ENCODE data around the gene ITGA1.
A peak's percentile ranks its signal among the peaks of the same experiment; 100 is the strongest.

Gene ITGA1

GRCh38 chr5:52746539-52746938 is 41.2 kb upstream of the ITGA1 start:
- TF ChIP-seq CTCF (conservative IDR thresholded peaks at IDR 0.05) = no peak
- H3K27ac ChIP-seq = no peak overlapping the region

- no peak for TF ChIP-seq CTCF (conservative IDR thresholded peaks at IDR 0.05)
Observed at GRCh38 chr5:52748590-52748989, 39.1 kb upstream of the ITGA1 start.

GRCh38 chr5:52749666-52750065 is 38.0 kb upstream of the ITGA1 start:
- no peak for TF ChIP-seq CTCF (conservative IDR thresholded peaks at IDR 0.05)
- no peak overlapping the region for H3K27ac ChIP-seq

More at GRCh38 chr5:52748590-52748989, 39.1 kb upstream of the ITGA1 start:
- H3K27ac ChIP-seq = no peak overlapping the region

GRCh38 chr5:52751137-52751536 is 36.6 kb upstream of the ITGA1 start:
- no peak for TF ChIP-seq CTCF (conservative IDR thresholded peaks at IDR 0.05)
- peak overlapping the region; percentile 57 for H3K27ac ChIP-seq

- no peak overlapping the region for H3K27ac ChIP-seq
- no peak for TF ChIP-seq CTCF (conservative IDR thresholded peaks at IDR 0.05)
Observed at GRCh38 chr5:52754051-52754450, 33.7 kb upstream of the ITGA1 start.

- no peak for TF ChIP-seq CTCF (conservative IDR thresholded peaks at IDR 0.05)
- no peak overlapping the region for H3K27ac ChIP-seq
Observed at GRCh38 chr5:52757527-52757926, 30.2 kb upstream of the ITGA1 start.

GRCh38 chr5:52758014-52758413 is 29.7 kb upstream of the ITGA1 start:
- no peak for TF ChIP-seq CTCF (conservative IDR thresholded peaks at IDR 0.05)
- no peak overlapping the region for H3K27ac ChIP-seq

GRCh38 chr5:52759331-52759730 is 28.4 kb upstream of the ITGA1 start:
- TF ChIP-seq CTCF (conservative IDR thresholded peaks at IDR 0.05) = no peak
- H3K27ac ChIP-seq = no peak overlapping the region
